Activated T-cell treated with anti-CD3 and anti-CD28 coated beads, Interleukin-2, amount 50 U/mL, for 24 hours (primary cell): ENCODE data around the gene RTEL1.
"Not testable (repeated sequence)": the region's sequence is repeated elsewhere in the genome, so short reads cannot be mapped to it uniquely, and the experiment has no call there.

Source experiments
- DNase-seq: peaks from one replicate; pipeline ENCODE4 v3.0.0-alpha.2; 2020
- H3K27ac Mint-ChIP-seq: 2 replicates; pipeline ENCODE4 v1.8.0; 2020; ENCODE audit warnings: mild to moderate bottlenecking, mixed read lengths
- H3K27me3 Mint-ChIP-seq: 2 replicates; pipeline ENCODE4 v1.8.0; 2020; ENCODE audit warnings: mixed read lengths
- H3K36me3 Mint-ChIP-seq: 2 replicates; pipeline ENCODE4 v1.8.0; 2020; ENCODE audit warnings: low read depth, mixed read lengths
- H3K4me1 Mint-ChIP-seq: 2 replicates; pipeline ENCODE4 v1.8.0; 2020; ENCODE audit warnings: low read depth, mixed read lengths
- H3K4me3 Mint-ChIP-seq: 2 replicates; pipeline ENCODE4 v1.8.0; 2020; ENCODE audit warnings: mild to moderate bottlenecking, moderate library complexity, mixed read lengths
- H3K9me3 Mint-ChIP-seq: 2 replicates; pipeline ENCODE4 v1.8.0; 2020; ENCODE audit warnings: mixed read lengths

RTEL1 gene

GRCh38 chr20:63663332-63664066 lies 5.4 kb downstream of the RTEL1 start:
- peaks cover 92% of the 10 kb centered on the region for H3K36me3 Mint-ChIP-seq
- H3K9me3 Mint-ChIP-seq: no peaks in the 10 kb centered on the region
- no peak overlapping the region for H3K4me3 Mint-ChIP-seq
- H3K27ac Mint-ChIP-seq: no peak overlapping the region
- no peak for DNase-seq
- peaks cover 17% of the 10 kb centered on the region for H3K4me1 Mint-ChIP-seq
- no peaks in the 10 kb centered on the region for H3K27me3 Mint-ChIP-seq

GRCh38 chr20:63664143-63664851 lies 6.2 kb downstream of the RTEL1 start:
- DNase-seq: no peak
- H3K4me1 Mint-ChIP-seq: peaks cover 10% of the 10 kb centered on the region
- no peak overlapping the region for H3K4me3 Mint-ChIP-seq
- no peaks in the 10 kb centered on the region for H3K27me3 Mint-ChIP-seq
- no peaks in the 10 kb centered on the region for H3K9me3 Mint-ChIP-seq
- no peak overlapping the region for H3K27ac Mint-ChIP-seq
- H3K36me3 Mint-ChIP-seq: peaks cover 92% of the 10 kb centered on the region

- H3K4me3 Mint-ChIP-seq: no peak overlapping the region
- no peaks in the 10 kb centered on the region for H3K9me3 Mint-ChIP-seq
- no peak overlapping the region for H3K27ac Mint-ChIP-seq
- no peak for DNase-seq
- no peaks in the 10 kb centered on the region for H3K27me3 Mint-ChIP-seq
- peaks cover 86% of the 10 kb centered on the region for H3K36me3 Mint-ChIP-seq
- peaks cover 3% of the 10 kb centered on the region for H3K4me1 Mint-ChIP-seq
These were observed 6.9 kb downstream of the RTEL1 start for GRCh38 chr20:63664861-63665594.

- no peak for DNase-seq
- Mint-ChIP-seq H3K9me3 (no peaks in the 10 kb centered on the region), H3K36me3 (peaks cover 84% of the 10 kb centered on the region), H3K4me3 (no peak overlapping the region), H3K27me3 (no peaks in the 10 kb centered on the region), H3K27ac (no peak overlapping the region), H3K4me1 (no peaks in the 10 kb centered on the region)
These were observed 7.6 kb downstream of the RTEL1 start for GRCh38 chr20:63665708-63666107.

GRCh38 chr20:63667858-63668257 lies 9.7 kb downstream of the RTEL1 start:
- Mint-ChIP-seq H3K4me3 (no peak overlapping the region), H3K4me1 (no peaks in the 10 kb centered on the region), H3K36me3 (peaks cover 69% of the 10 kb centered on the region), H3K27ac (no peak overlapping the region), H3K27me3 (no peaks in the 10 kb centered on the region), H3K9me3 (no peaks in the 10 kb centered on the region)
- no peak for DNase-seq

- Mint-ChIP-seq H3K4me1 (no peaks in the 10 kb centered on the region), H3K27ac (no peak overlapping the region), H3K27me3 (no peaks in the 10 kb centered on the region), H3K4me3 (no peak overlapping the region), H3K36me3 (peaks cover 69% of the 10 kb centered on the region), H3K9me3 (no peaks in the 10 kb centered on the region)
- DNase-seq: no peak
These were observed 10.2 kb downstream of the RTEL1 start for GRCh38 chr20:63668351-63668750.

- H3K4me3 Mint-ChIP-seq, H3K9me3 Mint-ChIP-seq, H3K27me3 Mint-ChIP-seq, DNase-seq, H3K27ac Mint-ChIP-seq, H3K4me1 Mint-ChIP-seq: not testable (repeated sequence)
- peaks cover 71% of the 10 kb centered on the region for H3K36me3 Mint-ChIP-seq
These were observed 13.6 kb downstream of the RTEL1 start for GRCh38 chr20:63671695-63672094.

GRCh38 chr20:63672666-63673065 lies 14.6 kb downstream of the RTEL1 start:
- H3K27me3 Mint-ChIP-seq: no peaks in the 10 kb centered on the region
- no peaks in the 10 kb centered on the region for H3K4me1 Mint-ChIP-seq
- DNase-seq: no peak
- no peak overlapping the region for H3K4me3 Mint-ChIP-seq
- peaks cover 70% of the 10 kb centered on the region for H3K36me3 Mint-ChIP-seq
- H3K27ac Mint-ChIP-seq: no peak overlapping the region
- no peaks in the 10 kb centered on the region for H3K9me3 Mint-ChIP-seq

- no peak overlapping the region for H3K4me3 Mint-ChIP-seq
- no peak overlapping the region for H3K27ac Mint-ChIP-seq
- no peaks in the 10 kb centered on the region for H3K9me3 Mint-ChIP-seq
- H3K4me1 Mint-ChIP-seq: no peaks in the 10 kb centered on the region
- no peaks in the 10 kb centered on the region for H3K27me3 Mint-ChIP-seq
- peaks cover 69% of the 10 kb centered on the region for H3K36me3 Mint-ChIP-seq
- no peak for DNase-seq
These were observed 15.8 kb downstream of the RTEL1 start for GRCh38 chr20:63673951-63674350.

- Mint-ChIP-seq H3K27me3 (no peaks in the 10 kb centered on the region), H3K9me3 (no peaks in the 10 kb centered on the region), H3K4me3 (no peak overlapping the region), H3K36me3 (peaks cover 68% of the 10 kb centered on the region), H3K4me1 (no peaks in the 10 kb centered on the region), H3K27ac (no peak overlapping the region)
- no peak for DNase-seq
These were observed 17.7 kb downstream of the RTEL1 start for GRCh38 chr20:63675681-63676368.

GRCh38 chr20:63678071-63678470 lies 20.0 kb downstream of the RTEL1 start:
- no peak for DNase-seq
- Mint-ChIP-seq H3K4me3 (no peak overlapping the region), H3K27me3 (no peaks in the 10 kb centered on the region), H3K27ac (no peak overlapping the region), H3K9me3 (no peaks in the 10 kb centered on the region), H3K36me3 (peaks cover 67% of the 10 kb centered on the region), H3K4me1 (no peaks in the 10 kb centered on the region)

GRCh38 chr20:63678667-63679465 lies 20.8 kb downstream of the RTEL1 start:
- no peak overlapping the region for H3K4me3 Mint-ChIP-seq
- no peaks in the 10 kb centered on the region for H3K9me3 Mint-ChIP-seq
- H3K27me3 Mint-ChIP-seq: no peaks in the 10 kb centered on the region
- H3K36me3 Mint-ChIP-seq: peaks cover 64% of the 10 kb centered on the region
- no peak overlapping the region for H3K27ac Mint-ChIP-seq
- no peak for DNase-seq
- H3K4me1 Mint-ChIP-seq: peaks cover 5% of the 10 kb centered on the region

GRCh38 chr20:63679799-63680305 lies 21.7 kb downstream of the RTEL1 start:
- Mint-ChIP-seq H3K27me3 (no peaks in the 10 kb centered on the region), H3K27ac (no peak overlapping the region), H3K9me3 (no peaks in the 10 kb centered on the region), H3K4me3 (no peak overlapping the region), H3K4me1 (peaks cover 8% of the 10 kb centered on the region), H3K36me3 (peaks cover 57% of the 10 kb centered on the region)
- DNase-seq: no peak

GRCh38 chr20:63680427-63680826 lies 22.3 kb downstream of the RTEL1 start:
- H3K36me3 Mint-ChIP-seq: peaks cover 54% of the 10 kb centered on the region
- H3K4me1 Mint-ChIP-seq: peaks cover 11% of the 10 kb centered on the region
- no peaks in the 10 kb centered on the region for H3K27me3 Mint-ChIP-seq
- no peaks in the 10 kb centered on the region for H3K9me3 Mint-ChIP-seq
- H3K4me3 Mint-ChIP-seq: no peak overlapping the region
- no peak overlapping the region for H3K27ac Mint-ChIP-seq
- no peak for DNase-seq
